IMR-90 (cell line): ENCODE measurements around the gene CAMTA1. TPM values are rescaled to one million over a fixed set of nuclear protein-coding genes. Genes with fewer than 3 reads are reported as not detected.

Source experiments
- ATAC-seq: fragments of 200-7000 bp; cut with Tn5 transposase; 2 replicates; pipeline ENCODE4 v1.9.1; 2020; ENCODE audit warnings: low read depth, mild to moderate bottlenecking, moderate library complexity
- BruUV-seq: library from RNA; stranded (reverse); fragments of 400-500 nt; replicated peaks from 2 replicates; lab custom pipeline; 2021; lab: Mats Ljungman, UMichigan
- CTCF ChIA-PET: fragments of 300-600 bp; formaldehyde crosslinking; extraction: SDS; loops from one replicate; lab custom pipeline; 2021; ENCODE audit warnings: antibody characterized with exemption; lab: Yijun Ruan, JAX
- POLR2A ChIA-PET: fragments of 300-600 bp; sonication (Branson Sonifier 250); formaldehyde crosslinking; loops from one replicate; lab custom pipeline; 2022; ENCODE audit warnings: antibody characterized with exemption; ENCODE audit not compliant: unreplicated experiment; lab: Charles Lee
- DNase-seq: peaks from one replicate; pipeline ENCODE4 v3.0.0; 2013
- H2AFZ ChIP-seq: replicated peaks from 2 replicates; pipeline ENCODE3; 2013; ENCODE audit warnings: low read length, mild to moderate bottlenecking; ENCODE audit not compliant: poor library complexity
- H2AK5ac ChIP-seq: 2 replicates; pipeline ENCODE4 v1.6.1; 2013; ENCODE audit warnings: low read depth, low read length, inconsistent platforms
- H2AK9ac ChIP-seq: replicated peaks from 2 replicates; pipeline ENCODE3; 2013; ENCODE audit warnings: mild to moderate bottlenecking, low read depth, low read length, moderate library complexity; ENCODE audit not compliant: poor library complexity
- H2BK120ac ChIP-seq: 2 replicates; pipeline ENCODE4 v1.6.1; 2013; ENCODE audit warnings: low read depth, low read length, inconsistent platforms
- H2BK15ac ChIP-seq: 3 replicates; pipeline ENCODE4 v1.6.1; 2013; ENCODE audit warnings: low read depth, low read length, inconsistent platforms
- H2BK20ac ChIP-seq: 2 replicates; pipeline ENCODE4 v1.6.1; 2013; ENCODE audit warnings: low read depth, mild to moderate bottlenecking, inconsistent platforms, low read length, moderate library complexity
- H2BK5ac ChIP-seq: 2 replicates; pipeline ENCODE4 v1.6.1; 2013; ENCODE audit warnings: mild to moderate bottlenecking, low read depth, low read length, inconsistent platforms; ENCODE audit not compliant: poor library complexity, severe bottlenecking
- H3K14ac ChIP-seq: replicated peaks from 2 replicates; pipeline ENCODE4 v1.6.1; 2013; ENCODE audit warnings: low read depth, low read length, inconsistent platforms
- H3K18ac ChIP-seq: 2 replicates; pipeline ENCODE4 v1.6.1; 2013; ENCODE audit warnings: low read depth, low read length, control low read depth
- H3K23ac ChIP-seq: 2 replicates; pipeline ENCODE4 v1.6.1; 2013; ENCODE audit warnings: low read depth, low read length, inconsistent platforms
- H3K27ac ChIP-seq: 2 replicates; pipeline ENCODE4 v1.5.1; 2013; ENCODE audit warnings: mild to moderate bottlenecking, control low read depth, low read length; ENCODE audit not compliant: insufficient read depth
- H3K27me3 ChIP-seq: 2 replicates; pipeline ENCODE4 v1.6.1; 2013; ENCODE audit warnings: low read length; ENCODE audit not compliant: control insufficient read depth, insufficient read depth
- H3K36me3 ChIP-seq: 2 replicates; pipeline ENCODE4 v1.6.1; 2013; ENCODE audit warnings: low read length, mixed read lengths; ENCODE audit not compliant: control insufficient read depth, insufficient read depth
- H3K4ac ChIP-seq: 2 replicates; pipeline ENCODE4 v1.6.1; 2013; ENCODE audit warnings: low read depth, low read length, inconsistent platforms
- H3K4me1 ChIP-seq: 2 replicates; pipeline ENCODE4 v1.6.1; 2013; ENCODE audit warnings: low read length, mixed read lengths; ENCODE audit not compliant: control insufficient read depth, insufficient read depth
- H3K4me2 ChIP-seq: 2 replicates; pipeline ENCODE4 v1.6.1; 2013; ENCODE audit warnings: low read depth, mild to moderate bottlenecking, control low read depth, low read length, moderate library complexity
- H3K4me3 ChIP-seq: 2 replicates; pipeline ENCODE4 v1.5.1; 2013; ENCODE audit warnings: low read depth, mild to moderate bottlenecking, control low read depth, low read length, moderate library complexity; ENCODE audit not compliant: insufficient read depth
- H3K56ac ChIP-seq: 2 replicates; pipeline ENCODE4 v1.6.1; 2013; ENCODE audit warnings: low read length, inconsistent platforms; ENCODE audit not compliant: insufficient read depth; ENCODE audit errors: extremely low read depth
- H3K79me1 ChIP-seq, 2 experiments: 2 replicates each; pipeline ENCODE4 v1.6.1; 2013; ENCODE audit warnings: low read length in 2 of 2, inconsistent platforms in 1 of 2, low read depth in 1 of 2
- H3K9ac ChIP-seq: 2 replicates; pipeline ENCODE4 v1.6.1; 2013; ENCODE audit warnings: low read depth, low read length, control low read depth
- H3K9me1 ChIP-seq: 2 replicates; pipeline ENCODE4 v1.6.1; 2013; ENCODE audit warnings: low read length, inconsistent platforms; ENCODE audit not compliant: insufficient read depth
- H3K9me3 ChIP-seq: 2 replicates; pipeline ENCODE4 v1.6.1; 2013; ENCODE audit warnings: low read length; ENCODE audit not compliant: control insufficient read depth, insufficient read depth
- H4K20me1 ChIP-seq: 2 replicates; pipeline ENCODE4 v1.6.1; 2013; ENCODE audit warnings: low read length, inconsistent platforms; ENCODE audit not compliant: insufficient read depth
- H4K5ac ChIP-seq: 2 replicates; pipeline ENCODE4 v1.6.1; 2013; ENCODE audit warnings: mild to moderate bottlenecking, low read depth, low read length, control low read depth
- H4K8ac ChIP-seq, 2 experiments: 2 replicates each; pipeline ENCODE4 v1.6.1; 2013; ENCODE audit warnings: low read depth in 2 of 2, low read length in 2 of 2, control low read depth in 1 of 2, inconsistent platforms in 1 of 2
- H4K91ac ChIP-seq: 2 replicates; pipeline ENCODE4 v1.6.1; 2013; ENCODE audit warnings: low read depth, low read length, inconsistent platforms; ENCODE audit not compliant: insufficient read depth
- MAFK ChIP-seq: IDR thresholded peaks from 2 replicates; pipeline ENCODE4 v1.6.1; 2012; ENCODE audit warnings: low read depth, low read length, improper control_type of control experiment
- MAZ ChIP-seq: IDR thresholded peaks from 2 replicates; pipeline ENCODE4 v1.6.1; 2012; ENCODE audit warnings: low read depth, mild to moderate bottlenecking, low read length, improper control_type of control experiment, moderate library complexity, borderline replicate concordance
- MXI1 ChIP-seq: IDR thresholded peaks from 2 replicates; pipeline ENCODE4 v1.6.1; 2012; ENCODE audit warnings: low read depth, mild to moderate bottlenecking, low read length, moderate library complexity, borderline replicate concordance
- RAD21 ChIP-seq: IDR thresholded peaks from 2 replicates; pipeline ENCODE4 v1.6.1; 2012; ENCODE audit warnings: low read length, improper control_type of control experiment
- RCOR1 ChIP-seq: IDR thresholded peaks from 2 replicates; pipeline ENCODE4 v1.6.1; 2012; ENCODE audit warnings: mild to moderate bottlenecking, low read length, improper control_type of control experiment; ENCODE audit not compliant: insufficient replicate concordance
- SMC3 ChIP-seq: fragments of 150-350 bp; IDR thresholded peaks from 2 replicates; pipeline ENCODE4 v1.6.1; 2016; ENCODE audit warnings: low read depth, mild to moderate bottlenecking, antibody characterized with exemption, low read length, moderate library complexity
- dilution Hi-C: fragments of 300-500 bp; cut with HindIII; formaldehyde crosslinking; loops from one replicate; pipeline ENCODE4 v1.14.3; 2018; ENCODE audit warnings: low sequenced_read_pairs; ENCODE audit not compliant: unreplicated experiment
- in situ Hi-C: fragments of 300-500 bp; cut with MboI; formaldehyde crosslinking; loops from 3 replicates; pipeline ENCODE4 v1.14.3; 2019; ENCODE audit warnings: low sequenced_read_pairs, inconsistent platforms, mixed read lengths
- intact Hi-C: fragments of 100-400 bp; cut with micrococcal nuclease; formaldehyde crosslinking; loops from 2 replicates; pipeline ENCODE4 v1.10.0; 2022
- polyA plus RNA-seq, 3 experiments: library from polyadenylated mRNA; depleted of rRNA; stranded (reverse); fragments of >200 nt; gene quantifications; 2 replicates each; pipeline ENCODE4 v1.2.3, GENCODE V29; 2012; ENCODE audit warnings: low replicate concordance in 1 of 3
- total RNA-seq: library from RNA; depleted of rRNA; stranded (reverse); fragments of >200 nt; gene quantifications from 2 replicates; pipeline ENCODE4 v1.2.3, GENCODE V29; 2012

The CAMTA1 gene
- total and polyA plus RNA-seq, 2 of the 4 experiments (the other 2 are of a cell fraction), result 35.5 to 74.3 TPM

DNA sequence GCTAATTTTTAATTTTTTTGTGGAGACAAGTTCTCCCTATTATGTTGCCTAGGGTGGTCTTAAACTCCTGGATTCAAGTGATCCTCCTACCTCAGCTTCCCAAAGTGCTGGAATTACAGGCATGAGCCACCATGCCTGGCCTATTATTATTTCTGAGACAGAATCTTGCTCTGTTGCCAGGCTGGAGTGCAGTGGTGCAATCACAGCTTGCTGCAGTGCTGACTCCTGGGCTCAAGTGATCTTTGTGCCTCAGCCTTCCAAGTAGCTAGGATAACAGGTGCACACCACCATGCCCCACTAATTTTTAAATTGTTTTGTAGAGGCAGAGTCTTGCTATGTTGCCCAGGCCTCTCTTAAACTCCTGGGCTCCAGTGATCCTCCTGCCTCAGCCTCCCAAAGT is 196.3 kb downstream of the CAMTA1 start:
- no peak overlapping the region for H3K27ac ChIP-seq
- no peak overlapping the region for H3K18ac ChIP-seq
- dilution Hi-C loops, result no loop called here
- H3K4ac ChIP-seq, result no peak overlapping the region
- BruUV-seq, result no TSS peak
- H3K79me1 ChIP-seq, result no peaks in the 10 kb centered on the region
- H2BK5ac ChIP-seq, result no peak overlapping the region
- H4K5ac ChIP-seq, result no peak overlapping the region
- H3K14ac ChIP-seq, result no peak overlapping the region
- intact Hi-C loops, result no loop called here
- H2BK20ac ChIP-seq, result no peak overlapping the region
- no peak overlapping the region for H3K23ac ChIP-seq
- ChIA-PET CTCF (no interaction called here), POLR2A (no interaction called here)
- ATAC-seq, result no peak
- H3K36me3 ChIP-seq, result no peaks in the 10 kb centered on the region
- TF ChIP-seq SMC3 (no peak), MXI1 (no peak), RAD21 (no peak), RCOR1 (no peak), MAZ (no peak), MAFK (no peak)
- no peak overlapping the region for H2AK9ac ChIP-seq
- no peak overlapping the region for H3K4me2 ChIP-seq
- no peak overlapping the region for H2BK120ac ChIP-seq
- no peak for DNase-seq
- in situ Hi-C loops, result no loop called here
- no peak overlapping the region for H3K4me3 ChIP-seq
- H3K9me1 ChIP-seq, result no peaks in the 10 kb centered on the region
- H4K8ac ChIP-seq, result no peak overlapping the region
- H4K20me1 ChIP-seq, result no peaks in the 10 kb centered on the region
- H3K9ac ChIP-seq, result no peak overlapping the region
- no peak overlapping the region for H3K56ac ChIP-seq
- H3K4me1 ChIP-seq, result no peaks in the 10 kb centered on the region
- H3K9me3 ChIP-seq, result no peaks in the 10 kb centered on the region
- peaks cover 14% of the 10 kb centered on the region for H3K27me3 ChIP-seq
- H2AFZ ChIP-seq, result no peak overlapping the region
- H2BK15ac ChIP-seq, result no peak overlapping the region
- H4K91ac ChIP-seq, result no peak overlapping the region
- H2AK5ac ChIP-seq, result no peak overlapping the region
